Breast epithelium (tissue), 3 donors: ENCODE measurements around the gene ANKRD24.

ENCODE experiments used
- POLR2A ChIP-seq: fragments of 450-650 bp; IDR thresholded peaks from one replicate; pipeline ENCODE4 v1.6.1; 2016; ENCODE audit warnings: antibody characterized with exemption, mild to moderate bottlenecking, moderate library complexity
- POLR2AphosphoS5 ChIP-seq, 3 donors: sonication (generic); formaldehyde crosslinking; IDR thresholded peaks; one replicate each; pipeline ENCODE4 v1.6.1; 2017; ENCODE audit warnings: antibody characterized with exemption in 3 of 3
- TF ChIP-seq, protein P1 (sequence below), 3 donors: fragments of 450-650 bp; IDR thresholded peaks; one replicate each; pipeline ENCODE4 v1.5.1; 2016 to 2017; ENCODE audit warnings: antibody characterized with exemption in 3 of 3, mild to moderate bottlenecking in 3 of 3, moderate library complexity in 3 of 3

DNA sequence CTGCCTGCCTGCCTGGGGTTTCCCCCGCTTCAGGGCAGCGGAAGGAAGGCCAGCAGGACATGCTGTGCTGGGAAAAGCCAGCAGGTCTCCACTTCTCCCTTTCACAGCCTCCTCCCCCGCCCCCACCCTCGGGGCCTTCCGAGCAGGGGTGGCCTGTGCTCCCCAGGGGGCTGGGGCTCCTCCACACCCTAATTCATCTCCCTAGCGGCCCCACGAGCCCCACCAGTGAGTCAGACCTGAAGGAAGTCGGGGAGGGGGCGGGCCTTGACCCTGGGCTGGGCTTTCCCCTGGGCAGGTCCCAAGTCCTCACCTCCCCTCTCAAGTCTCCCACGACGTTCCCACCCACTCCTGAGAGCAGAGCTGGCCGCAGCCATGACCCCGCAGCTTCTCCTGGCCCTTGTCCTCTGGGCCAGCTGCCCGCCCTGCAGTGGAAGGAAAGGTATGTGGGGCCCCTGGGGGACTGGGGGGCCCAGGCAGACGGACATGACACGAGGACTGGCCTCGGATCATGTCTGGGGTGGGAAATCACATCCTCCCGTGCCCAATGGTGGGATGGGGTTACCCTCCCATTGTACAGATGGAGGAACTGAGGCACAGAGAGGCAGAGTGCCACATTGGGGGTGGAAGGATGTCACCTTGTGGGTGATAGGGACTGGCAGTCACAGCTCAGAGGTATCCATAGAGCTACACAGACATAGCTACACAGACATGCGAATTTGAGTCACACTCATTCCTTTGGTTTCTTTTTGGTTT, 46.9 kb downstream of the ANKRD24 start, which contains the start of gene EBI3:
- TF ChIP-seq, protein P1, sequence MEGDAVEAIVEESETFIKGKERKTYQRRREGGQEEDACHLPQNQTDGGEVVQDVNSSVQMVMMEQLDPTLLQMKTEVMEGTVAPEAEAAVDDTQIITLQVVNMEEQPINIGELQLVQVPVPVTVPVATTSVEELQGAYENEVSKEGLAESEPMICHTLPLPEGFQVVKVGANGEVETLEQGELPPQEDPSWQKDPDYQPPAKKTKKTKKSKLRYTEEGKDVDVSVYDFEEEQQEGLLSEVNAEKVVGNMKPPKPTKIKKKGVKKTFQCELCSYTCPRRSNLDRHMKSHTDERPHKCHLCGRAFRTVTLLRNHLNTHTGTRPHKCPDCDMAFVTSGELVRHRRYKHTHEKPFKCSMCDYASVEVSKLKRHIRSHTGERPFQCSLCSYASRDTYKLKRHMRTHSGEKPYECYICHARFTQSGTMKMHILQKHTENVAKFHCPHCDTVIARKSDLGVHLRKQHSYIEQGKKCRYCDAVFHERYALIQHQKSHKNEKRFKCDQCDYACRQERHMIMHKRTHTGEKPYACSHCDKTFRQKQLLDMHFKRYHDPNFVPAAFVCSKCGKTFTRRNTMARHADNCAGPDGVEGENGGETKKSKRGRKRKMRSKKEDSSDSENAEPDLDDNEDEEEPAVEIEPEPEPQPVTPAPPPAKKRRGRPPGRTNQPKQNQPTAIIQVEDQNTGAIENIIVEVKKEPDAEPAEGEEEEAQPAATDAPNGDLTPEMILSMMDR (IDR thresholded peaks at IDR 0.05), result no peak
- no peak for TF ChIP-seq POLR2A
- TF ChIP-seq POLR2AphosphoS5 (IDR thresholded peaks at IDR 0.05), result no peak
